Progenitor cell of endocrine pancreas (in vitro differentiated cells): ENCODE measurements around the gene CAPN5. TPM values are rescaled to one million over a fixed set of nuclear protein-coding genes. Genes with fewer than 3 reads are reported as not detected.

ENCODE experiments used
- DNase-seq: peaks from one replicate; pipeline ENCODE4 v3.0.0; 2021; ENCODE audit warnings: low spot score; ENCODE audit not compliant: unreplicated experiment
- H3K27ac Mint-ChIP-seq: 2 replicates; pipeline ENCODE4 v1.8.0; 2021; ENCODE audit warnings: mild to moderate bottlenecking, moderate library complexity, mixed read lengths
- H3K27me3 Mint-ChIP-seq: 2 replicates; pipeline ENCODE4 v1.8.0; 2021; ENCODE audit warnings: mixed read lengths
- H3K36me3 Mint-ChIP-seq: 2 replicates; pipeline ENCODE4 v1.8.0; 2022; ENCODE audit warnings: mixed read lengths; ENCODE audit not compliant: insufficient read depth
- H3K4me1 Mint-ChIP-seq: 2 replicates; pipeline ENCODE4 v1.8.0; 2021; ENCODE audit warnings: low read depth, mixed read lengths
- H3K4me3 Mint-ChIP-seq: 2 replicates; pipeline ENCODE4 v1.8.0; 2021; ENCODE audit warnings: low read depth, mild to moderate bottlenecking, moderate library complexity, mixed read lengths
- H3K9me3 Mint-ChIP-seq: 2 replicates; pipeline ENCODE4 v1.8.0; 2021; ENCODE audit warnings: low read depth, mixed read lengths
- CTCF ChIP-seq: fragments of 200-600 bp; sonication (generic); IDR thresholded peaks from one replicate; pipeline ENCODE4 v1.5.0; 2021; ENCODE audit warnings: antibody characterized with exemption, mild to moderate bottlenecking; ENCODE audit not compliant: unreplicated experiment
- total RNA-seq: library from RNA; stranded (reverse); gene quantifications from 2 replicates; pipeline ENCODE4 v1.2.1, GENCODE V29; 2021

The CAPN5 gene
- total RNA-seq, 1 donor from 2014 or later = 10.9 TPM

GRCh38 chr11:77173494-77173893, 106.7 kb downstream of the CAPN5 start:
- Mint-ChIP-seq H3K27ac (no peak overlapping the region), H3K9me3 (no peaks in the 10 kb centered on the region), H3K36me3 (no peaks in the 10 kb centered on the region), H3K27me3 (no peaks in the 10 kb centered on the region), H3K4me3 (no peak overlapping the region), H3K4me1 (peaks cover 25% of the 10 kb centered on the region)
- no peak for TF ChIP-seq CTCF
- DNase-seq = no peak

GRCh38 chr11:77174559-77174958, 107.8 kb downstream of the CAPN5 start:
- no peak for TF ChIP-seq CTCF
- no peaks in the 10 kb centered on the region for H3K27me3 Mint-ChIP-seq
- H3K27ac Mint-ChIP-seq = no peak overlapping the region
- H3K9me3 Mint-ChIP-seq = no peaks in the 10 kb centered on the region
- H3K4me1 Mint-ChIP-seq = peaks cover 25% of the 10 kb centered on the region
- DNase-seq = no peak
- H3K36me3 Mint-ChIP-seq = no peaks in the 10 kb centered on the region
- no peak overlapping the region for H3K4me3 Mint-ChIP-seq

- H3K9me3 Mint-ChIP-seq = no peaks in the 10 kb centered on the region
- TF ChIP-seq CTCF = no peak
- DNase-seq = no peak
- H3K27ac Mint-ChIP-seq = peak overlapping the region; percentile 52
- no peaks in the 10 kb centered on the region for H3K27me3 Mint-ChIP-seq
- no peak overlapping the region for H3K4me3 Mint-ChIP-seq
- H3K4me1 Mint-ChIP-seq = peaks cover 23% of the 10 kb centered on the region
- H3K36me3 Mint-ChIP-seq = no peaks in the 10 kb centered on the region
Measured at GRCh38 chr11:77175021-77175842, 108.5 kb downstream of the CAPN5 start.

Other genes with a start within 250 kb of the CAPN5 start
- 14.7 and 22.3 TPM in 2 replicates for gene ACER3, start 206.1 kb upstream of the CAPN5 start, total RNA-seq
- not detected in 2 replicates for gene B3GNT6, start 32.6 kb upstream of the CAPN5 start, total RNA-seq
- not detected in 2 replicates for gene OMP, start 35.9 kb downstream of the CAPN5 start, total RNA-seq
- 5.3 and 5.7 TPM in 2 replicates for gene MYO7A, start 61.3 kb downstream of the CAPN5 start, total RNA-seq
- not detected in 2 replicates for gene GDPD4, start 234.7 kb downstream of the CAPN5 start, total RNA-seq